Measurements from ENCODE around the gene SLC1A2.

GRCh38 chr11:35335226-35335625 lies 84.1 kb downstream of the SLC1A2 start:
- TF ChIP-seq HDGF (IDR thresholded peaks at IDR 0.05; ENCODE audit: borderline replicate concordance), result no peak
- TF ChIP-seq ARNT (IDR thresholded peaks at IDR 0.05), result no peak
- TF ChIP-seq TARDBP (IDR thresholded peaks at IDR 0.05), result no peak
- TF ChIP-seq BHLHE40 (IDR thresholded peaks at IDR 0.05; ENCODE audit: borderline replicate concordance), result no peak
- no peak for TF ChIP-seq ELF4 (IDR thresholded peaks at IDR 0.05)
- no peak for TF ChIP-seq ZNF384 (IDR thresholded peaks at IDR 0.05)
- no peak for TF ChIP-seq FOXM1 (IDR thresholded peaks at IDR 0.05; ENCODE audit: borderline replicate concordance)
- no peak for TF ChIP-seq CTBP1 (IDR thresholded peaks at IDR 0.05; ENCODE audit: borderline replicate concordance)
- TF ChIP-seq SP1 (IDR thresholded peaks at IDR 0.05), result no peak
- TF ChIP-seq FOXA1 (IDR thresholded peaks at IDR 0.05), result no peak
- no peak for TF ChIP-seq L3MBTL2 (conservative IDR thresholded peaks at IDR 0.05)
- no peak for TF ChIP-seq NFRKB (IDR thresholded peaks at IDR 0.05)

Measured in HEK293T (cell line).